Right forelimb (tissue), 1 donor: Measurements from ENCODE around the gene LINGO4.
A peak's percentile ranks its signal among the peaks of the same experiment; 100 is the strongest.

Experiments
- DNase-seq: peaks from one replicate; pipeline ENCODE4 v3.0.0-alpha.2; 2018

Gene LINGO4

GRCh38 chr1:151805066-151805820 lies at the start of gene LINGO4:
LINGO4 (minus strand) TSS chr1:151805419; CDS start chr1:151802704, 2,715 bp downstream.
- peak; percentile 38 for DNase-seq

- DNase-seq, result no peak
Measured at GRCh38 chr1:151854658-151855057, 49.4 kb upstream of the LINGO4 start.

GRCh38 chr1:151853411-151853943 lies 48.3 kb upstream of the LINGO4 start, which contains the start of gene THEM5:
THEM5 (minus strand) TSS chr1:151853712; CDS start chr1:151853565, 147 bp downstream.
- no peak for DNase-seq

- no peak for DNase-seq
Measured at GRCh38 chr1:151852733-151853132, 47.5 kb upstream of the LINGO4 start.

- DNase-seq, result no peak
Measured at GRCh38 chr1:151851886-151852285, 46.7 kb upstream of the LINGO4 start.

GRCh38 chr1:151849871-151850270 lies 44.7 kb upstream of the LINGO4 start:
- no peak for DNase-seq

GRCh38 chr1:151849126-151849525 lies 43.9 kb upstream of the LINGO4 start:
- DNase-seq, result no peak

GRCh38 chr1:151847867-151848596 lies 42.8 kb upstream of the LINGO4 start:
- peak; percentile 41 for DNase-seq

- no peak for DNase-seq
Measured at GRCh38 chr1:151846686-151847237, 41.5 kb upstream of the LINGO4 start.

- no peak for DNase-seq
Measured at GRCh38 chr1:151846062-151846568, 40.9 kb upstream of the LINGO4 start.

- DNase-seq, result no peak
Measured at GRCh38 chr1:151843398-151843797, 38.2 kb upstream of the LINGO4 start.

- no peak for DNase-seq
Measured at GRCh38 chr1:151841141-151841540, 35.9 kb upstream of the LINGO4 start.

- DNase-seq, result no peak
Measured at GRCh38 chr1:151840421-151840820, 35.2 kb upstream of the LINGO4 start.

GRCh38 chr1:151839457-151840403 lies 34.5 kb upstream of the LINGO4 start, which contains the start of gene C2CD4D:
C2CD4D (minus strand) TSS chr1:151839820; CDS start chr1:151838989, 831 bp downstream.
- DNase-seq, result peak; percentile 72

- no peak for DNase-seq
Measured at GRCh38 chr1:151839082-151839412, 33.8 kb upstream of the LINGO4 start.

GRCh38 chr1:151838222-151839081 lies 33.2 kb upstream of the LINGO4 start:
- DNase-seq, result peak; percentile 56

GRCh38 chr1:151837884-151838221 lies 32.6 kb upstream of the LINGO4 start:
- no peak for DNase-seq

GRCh38 chr1:151837197-151837596 lies 32.0 kb upstream of the LINGO4 start:
- DNase-seq, result no peak

GRCh38 chr1:151835596-151835995 lies 30.4 kb upstream of the LINGO4 start:
- DNase-seq, result no peak

GRCh38 chr1:151834239-151834638 lies 29.0 kb upstream of the LINGO4 start:
- DNase-seq, result no peak
